ENCODE measurements around the gene FBN1. TPM values are rescaled to one million over a fixed set of nuclear protein-coding genes. Genes with fewer than 3 reads are reported as not detected.

Gene FBN1
- total and polyA plus RNA-seq, 2 experiments from 2014 or later, result 1.9 to 3.8 TPM

DNA sequence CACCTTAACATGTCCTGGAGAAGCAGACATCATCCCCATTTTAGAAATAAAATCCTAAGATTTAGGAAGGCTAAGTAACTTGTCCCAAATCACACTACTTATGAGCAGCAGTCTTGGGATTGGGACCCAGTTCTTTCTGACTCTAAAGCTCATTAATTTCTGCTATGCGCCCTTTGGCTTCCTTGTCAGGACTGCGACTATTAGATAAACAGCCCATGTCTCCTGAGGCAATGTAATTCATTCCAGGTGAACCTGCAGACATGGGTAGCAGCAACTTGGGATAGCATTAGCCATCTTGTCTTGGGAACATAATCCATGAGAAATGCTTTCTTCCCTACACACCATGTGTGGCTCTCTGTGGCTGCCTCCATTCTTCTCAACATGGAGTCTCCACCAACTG, 32.3 kb upstream of the FBN1 start:
- Histone ChIP-seq H3K9me2 (ENCODE audit: insufficient read depth) (peaks cover 10% of the 10 kb centered on the region; the same call in 1 of the 2 replicates), H3K4me3 (no peak overlapping the region), H3K4me1 (ENCODE audit: insufficient read depth) (no peaks in the 10 kb centered on the region), H3K79me2 (replicated peaks; ENCODE audit: insufficient read depth) (no peaks in the 10 kb centered on the region), H3K27ac (ENCODE audit: low read depth) (no peak overlapping the region), H3K36me3 (ENCODE audit: insufficient read depth) (no peaks in the 10 kb centered on the region), H4K20me1 (replicated peaks; ENCODE audit: insufficient read depth) (no peaks in the 10 kb centered on the region), H3F3A (replicated peaks; ENCODE audit: low read depth) (no peaks in the 10 kb centered on the region), H3K27me3 (ENCODE audit: insufficient read depth) (no peaks in the 10 kb centered on the region), H2AFZ (no peak overlapping the region), H3K4me2 (no peak overlapping the region)
- no peak overlapping the region for H3K27ac Mint-ChIP-seq
- no peak for ATAC-seq
- no peaks in the 10 kb centered on the region for H3K36me3 Mint-ChIP-seq (ENCODE audit: low read depth)
- H3K27me3 Mint-ChIP-seq (ENCODE audit: insufficient read depth, low read depth, poor library complexity), result no peaks in the 10 kb centered on the region
- H3K4me3 Mint-ChIP-seq, result no peak overlapping the region
- no peak for DNase-seq (ENCODE audit: low spot score)
- H3K9me3 Mint-ChIP-seq, result no peaks in the 10 kb centered on the region
- TF ChIP-seq, protein P1, sequence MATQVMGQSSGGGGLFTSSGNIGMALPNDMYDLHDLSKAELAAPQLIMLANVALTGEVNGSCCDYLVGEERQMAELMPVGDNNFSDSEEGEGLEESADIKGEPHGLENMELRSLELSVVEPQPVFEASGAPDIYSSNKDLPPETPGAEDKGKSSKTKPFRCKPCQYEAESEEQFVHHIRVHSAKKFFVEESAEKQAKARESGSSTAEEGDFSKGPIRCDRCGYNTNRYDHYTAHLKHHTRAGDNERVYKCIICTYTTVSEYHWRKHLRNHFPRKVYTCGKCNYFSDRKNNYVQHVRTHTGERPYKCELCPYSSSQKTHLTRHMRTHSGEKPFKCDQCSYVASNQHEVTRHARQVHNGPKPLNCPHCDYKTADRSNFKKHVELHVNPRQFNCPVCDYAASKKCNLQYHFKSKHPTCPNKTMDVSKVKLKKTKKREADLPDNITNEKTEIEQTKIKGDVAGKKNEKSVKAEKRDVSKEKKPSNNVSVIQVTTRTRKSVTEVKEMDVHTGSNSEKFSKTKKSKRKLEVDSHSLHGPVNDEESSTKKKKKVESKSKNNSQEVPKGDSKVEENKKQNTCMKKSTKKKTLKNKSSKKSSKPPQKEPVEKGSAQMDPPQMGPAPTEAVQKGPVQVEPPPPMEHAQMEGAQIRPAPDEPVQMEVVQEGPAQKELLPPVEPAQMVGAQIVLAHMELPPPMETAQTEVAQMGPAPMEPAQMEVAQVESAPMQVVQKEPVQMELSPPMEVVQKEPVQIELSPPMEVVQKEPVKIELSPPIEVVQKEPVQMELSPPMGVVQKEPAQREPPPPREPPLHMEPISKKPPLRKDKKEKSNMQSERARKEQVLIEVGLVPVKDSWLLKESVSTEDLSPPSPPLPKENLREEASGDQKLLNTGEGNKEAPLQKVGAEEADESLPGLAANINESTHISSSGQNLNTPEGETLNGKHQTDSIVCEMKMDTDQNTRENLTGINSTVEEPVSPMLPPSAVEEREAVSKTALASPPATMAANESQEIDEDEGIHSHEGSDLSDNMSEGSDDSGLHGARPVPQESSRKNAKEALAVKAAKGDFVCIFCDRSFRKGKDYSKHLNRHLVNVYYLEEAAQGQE (IDR thresholded peaks at IDR 0.05; ENCODE audit: unreplicated experiment), result no peak
- TF ChIP-seq CREB1 (CRISPR knock-in tag; IDR thresholded peaks at IDR 0.05; ENCODE audit: low read depth) (no peak), ZNF331 (CRISPR knock-in tag; IDR thresholded peaks at IDR 0.05; ENCODE audit: low read depth) (no peak), STAT1 (IDR thresholded peaks at IDR 0.05; ENCODE audit: unreplicated experiment) (no peak), ZNF114 (CRISPR knock-in tag; IDR thresholded peaks at IDR 0.05) (no peak), JUNB (IDR thresholded peaks at IDR 0.05; ENCODE audit: unreplicated experiment) (no peak), CTCF (conservative IDR thresholded peaks at IDR 0.05; ENCODE audit: low read depth in 2 of 2) (no peak), ZNF462 (CRISPR knock-in tag; IDR thresholded peaks at IDR 0.05) (no peak), POLR2AphosphoS5 (IDR thresholded peaks at IDR 0.05; ENCODE audit: low read depth) (no peak)
- no peaks in the 10 kb centered on the region for H3K4me1 Mint-ChIP-seq
